Endothelial cell of umbilical vein (primary cell): Measurements from ENCODE around the gene GPR173. TPM values are rescaled to one million over a fixed set of nuclear protein-coding genes. Genes with fewer than 3 reads are reported as not detected.

Experiments used
- BruUV-seq: library from RNA; stranded (reverse); fragments of 400-500 nt; replicated peaks from 2 replicates; lab custom pipeline; 2021; lab: Mats Ljungman, UMichigan
- CTCF ChIA-PET: fragments of 300-600, 350-600 bp; sonication (Branson Sonifier 250); formaldehyde crosslinking; loops from one replicate; lab custom pipeline; 2021; ENCODE audit warnings: antibody characterized with exemption, inconsistent platforms; lab: Charles Lee
- POLR2A ChIA-PET: fragments of 300-600, 350-600 bp; sonication (Branson Sonifier 250); formaldehyde crosslinking; loops from one replicate; lab custom pipeline; 2021; ENCODE audit warnings: antibody characterized with exemption, inconsistent platforms; lab: Charles Lee
- DNase-seq: peaks from one replicate; pipeline ENCODE4 v3.0.0-alpha.2; 2011; ENCODE audit warnings: low read depth, low spot score
- FAIRE-seq: peaks from 2 replicates; lab custom pipeline; 2011; peaks lifted over from hg19 to GRCh38; lab: Jason Lieb, UNC
- H2AFZ ChIP-seq: 2 replicates; pipeline ENCODE4 v1.6.0; 2012; ENCODE audit warnings: low read depth, low read length, control low read depth, inconsistent platforms
- H3K27ac ChIP-seq: 2 replicates; pipeline ENCODE4 v1.5.1; 2011; ENCODE audit warnings: low read depth, mild to moderate bottlenecking, control low read depth, low read length, moderate library complexity; ENCODE audit not compliant: insufficient read depth
- H3K27me3 ChIP-seq, 2 experiments: 2 replicates each; pipeline versions ENCODE4 v1.6.0 to v1.6.1; 2011; ENCODE audit warnings: low read length in 2 of 2, mixed read lengths in 1 of 2; ENCODE audit not compliant: control insufficient read depth in 2 of 2, insufficient read depth in 2 of 2
- H3K36me3 ChIP-seq, 2 experiments: 2 replicates in 1 of 2; 3 replicates in 1 of 2; pipeline ENCODE4 v1.5.1; 2011; ENCODE audit warnings: low read length in 2 of 2, mild to moderate bottlenecking in 1 of 2, moderate library complexity in 1 of 2; ENCODE audit not compliant: control insufficient read depth in 2 of 2, insufficient read depth in 2 of 2; ENCODE audit errors: extremely low read depth in 1 of 2
- H3K4me1 ChIP-seq: 3 replicates; pipeline ENCODE4 v1.5.1; 2011; ENCODE audit warnings: mild to moderate bottlenecking, low read length; ENCODE audit not compliant: control insufficient read depth, insufficient read depth; ENCODE audit errors: extremely low read depth
- H3K4me2 ChIP-seq: 2 replicates; pipeline ENCODE4 v1.6.1; 2011; ENCODE audit warnings: low read length, control low read depth, mixed read lengths; ENCODE audit not compliant: insufficient read depth
- H3K4me3 ChIP-seq, 3 experiments: fragments of 200-600 bp in 1 of 3; sonication (generic), shearing (Covaris generic) in 1 of 3; replicated peaks in 1 of 3; 2 replicates each; pipeline ENCODE4 v1.5.1; 2011 to 2016; ENCODE audit warnings: control low read depth in 3 of 3, low read length in 3 of 3, mild to moderate bottlenecking in 2 of 3, inconsistent platforms in 1 of 3, low read depth in 1 of 3, moderate library complexity in 1 of 3; ENCODE audit not compliant: insufficient read depth in 1 of 3
- H3K79me2 ChIP-seq: 2 replicates; pipeline ENCODE4 v1.6.0; 2012; ENCODE audit warnings: low read length, inconsistent platforms; ENCODE audit not compliant: control insufficient read depth, insufficient read depth
- H3K9ac ChIP-seq: replicated peaks from 2 replicates; pipeline ENCODE3; 2011; ENCODE audit warnings: low read length, control low read depth; ENCODE audit not compliant: insufficient read depth; ENCODE audit errors: extremely low read depth
- H3K9me1 ChIP-seq: replicated peaks from 3 replicates; pipeline ENCODE4 v1.6.0; 2011; ENCODE audit warnings: mild to moderate bottlenecking, low read length; ENCODE audit not compliant: control insufficient read depth, insufficient read depth; ENCODE audit errors: extremely low read depth
- H3K9me3 ChIP-seq: replicated peaks from 2 replicates; pipeline ENCODE4 v1.5.1; 2012; ENCODE audit warnings: low read length, inconsistent platforms; ENCODE audit not compliant: control insufficient read depth, insufficient read depth
- H4K20me1 ChIP-seq: replicated peaks from 2 replicates; pipeline ENCODE3; 2011; ENCODE audit warnings: mild to moderate bottlenecking, low read length; ENCODE audit not compliant: control insufficient read depth, insufficient read depth; ENCODE audit errors: extremely low read depth
- EZH2 ChIP-seq: IDR thresholded peaks from 2 replicates; pipeline ENCODE4 v1.6.1; 2012; ENCODE audit warnings: borderline replicate concordance, low read depth, mild to moderate bottlenecking, moderate library complexity, low read length, inconsistent platforms; ENCODE audit not compliant: severe bottlenecking
- FOS ChIP-seq: IDR thresholded peaks from 2 replicates; pipeline ENCODE4 v1.6.1; 2011; ENCODE audit warnings: mild to moderate bottlenecking, low read length, moderate library complexity, borderline replicate concordance; ENCODE audit not compliant: insufficient read depth
- dilution Hi-C: fragments of 300-500 bp; cut with MboI; formaldehyde crosslinking; loops from one replicate; pipeline ENCODE4 v1.15.0; 2019; ENCODE audit warnings: low sequenced_read_pairs; ENCODE audit not compliant: extremely low pct_ligation_motif_present
- intact Hi-C: fragments of 100-400 bp; cut with micrococcal nuclease; formaldehyde crosslinking; loops from one replicate; pipeline ENCODE4 v1.10.0; 2022
- polyA plus RNA-seq, 4 experiments: library from polyadenylated mRNA; depleted of rRNA in 3 of 4; stranded (reverse) in 3 of 4; unstranded in 1 of 4; fragments of >200 nt; gene quantifications; 2 replicates each; pipeline versions ENCODE4 v1.2.1 to v1.2.3, GENCODE V29; 2011 to 2012; ENCODE audit warnings: missing spikeins in 1 of 4
- total RNA-seq: library from RNA; stranded (reverse); gene quantifications from 2 replicates; pipeline ENCODE4 v1.2.3, GENCODE V29; 2021
- TF ChIP-seq, protein P1 (sequence below), 2 donors: IDR thresholded peaks; 1 replicate in 1 of 2; 2 replicates in 1 of 2; pipeline ENCODE4 v1.5.1; 2011; ENCODE audit warnings: low read length in 2 of 2, mild to moderate bottlenecking in 2 of 2, moderate library complexity in 2 of 2, control low read depth in 1 of 2, inconsistent platforms in 1 of 2, low read depth in 1 of 2; ENCODE audit not compliant: insufficient read depth in 1 of 2; ENCODE audit errors: extremely low read depth in 1 of 2

Gene GPR173
- total and polyA plus RNA-seq, 2 donors (not counting 3 experiments of a cell fraction or from before 2014, with no cell fraction given): 9.2 to 11.3 TPM

DNA sequence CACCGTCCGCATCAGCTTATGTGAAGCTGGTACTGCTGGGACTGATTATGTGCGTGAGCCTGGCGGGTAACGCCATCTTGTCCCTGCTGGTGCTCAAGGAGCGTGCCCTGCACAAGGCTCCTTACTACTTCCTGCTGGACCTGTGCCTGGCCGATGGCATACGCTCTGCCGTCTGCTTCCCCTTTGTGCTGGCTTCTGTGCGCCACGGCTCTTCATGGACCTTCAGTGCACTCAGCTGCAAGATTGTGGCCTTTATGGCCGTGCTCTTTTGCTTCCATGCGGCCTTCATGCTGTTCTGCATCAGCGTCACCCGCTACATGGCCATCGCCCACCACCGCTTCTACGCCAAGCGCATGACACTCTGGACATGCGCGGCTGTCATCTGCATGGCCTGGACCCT is 28.1 kb downstream of the GPR173 start:
- no peak overlapping the region for H3K4me3 ChIP-seq
- no peak overlapping the region for H3K27ac ChIP-seq
- no peak overlapping the region for H3K9ac ChIP-seq
- H3K9me1 ChIP-seq: no peaks in the 10 kb centered on the region
- FAIRE-seq (no peak), DNase-seq (no peak)
- no peaks in the 10 kb centered on the region for H3K79me2 ChIP-seq
- peaks cover 0 to 3% of the 10 kb centered on the region in 2 experiments for H3K36me3 ChIP-seq
- ChIA-PET CTCF (no interaction called here), POLR2A (no interaction called here)
- dilution Hi-C loops: no loop called here
- TF ChIP-seq, protein P1, sequence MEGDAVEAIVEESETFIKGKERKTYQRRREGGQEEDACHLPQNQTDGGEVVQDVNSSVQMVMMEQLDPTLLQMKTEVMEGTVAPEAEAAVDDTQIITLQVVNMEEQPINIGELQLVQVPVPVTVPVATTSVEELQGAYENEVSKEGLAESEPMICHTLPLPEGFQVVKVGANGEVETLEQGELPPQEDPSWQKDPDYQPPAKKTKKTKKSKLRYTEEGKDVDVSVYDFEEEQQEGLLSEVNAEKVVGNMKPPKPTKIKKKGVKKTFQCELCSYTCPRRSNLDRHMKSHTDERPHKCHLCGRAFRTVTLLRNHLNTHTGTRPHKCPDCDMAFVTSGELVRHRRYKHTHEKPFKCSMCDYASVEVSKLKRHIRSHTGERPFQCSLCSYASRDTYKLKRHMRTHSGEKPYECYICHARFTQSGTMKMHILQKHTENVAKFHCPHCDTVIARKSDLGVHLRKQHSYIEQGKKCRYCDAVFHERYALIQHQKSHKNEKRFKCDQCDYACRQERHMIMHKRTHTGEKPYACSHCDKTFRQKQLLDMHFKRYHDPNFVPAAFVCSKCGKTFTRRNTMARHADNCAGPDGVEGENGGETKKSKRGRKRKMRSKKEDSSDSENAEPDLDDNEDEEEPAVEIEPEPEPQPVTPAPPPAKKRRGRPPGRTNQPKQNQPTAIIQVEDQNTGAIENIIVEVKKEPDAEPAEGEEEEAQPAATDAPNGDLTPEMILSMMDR (IDR thresholded peaks at IDR 0.05; ENCODE audit: extremely low read depth in 1 of 2, insufficient read depth in 1 of 2, low read depth in 1 of 2, low read length in 2 of 2): no peak
- TF ChIP-seq EZH2: no peak
- no peak for TF ChIP-seq FOS
- intact Hi-C loops: no loop called here
- H3K27me3 ChIP-seq: no peaks in the 10 kb centered on the region
- BruUV-seq: no TSS peak
- H3K9me3 ChIP-seq: no peaks in the 10 kb centered on the region
- H2AFZ ChIP-seq: no peak overlapping the region
- H3K4me2 ChIP-seq: no peak overlapping the region
- H4K20me1 ChIP-seq: no peaks in the 10 kb centered on the region
- peaks cover 3% of the 10 kb centered on the region for H3K4me1 ChIP-seq
